ENCODE measurements around the gene SLC39A11. TPM values are rescaled to one million over a fixed set of nuclear protein-coding genes. Genes with fewer than 3 reads are reported as not detected.
A peak's percentile ranks its signal among the peaks of the same experiment; 100 is the strongest.

The SLC39A11 gene
- total RNA-seq, 1 donor, result 15.8 TPM

DNA sequence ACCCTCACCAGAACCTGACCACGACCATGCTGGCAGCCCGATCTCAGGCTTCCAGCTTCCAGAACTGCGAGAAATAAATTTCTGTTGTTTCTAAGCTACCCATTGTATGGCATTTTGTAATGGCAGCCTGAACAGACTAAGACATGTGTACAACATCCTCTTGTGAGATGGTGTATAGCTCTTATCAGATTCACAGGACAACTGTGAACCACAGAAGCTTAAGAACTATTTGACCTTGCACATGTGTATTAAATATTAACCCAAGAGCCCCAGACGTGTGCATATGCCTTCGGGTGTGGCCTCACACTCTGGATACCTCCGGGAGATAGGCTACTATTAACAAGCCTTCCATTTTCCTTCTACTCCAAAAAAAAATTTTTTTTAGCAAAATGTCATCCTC, 248.9 kb downstream of the SLC39A11 start:
- no peak overlapping the region for H3K4me3 ChIP-seq (ENCODE audit: low read depth, low read length)
- DNase-seq (ENCODE audit: low read depth), result no peak
- TF ChIP-seq, protein P1, sequence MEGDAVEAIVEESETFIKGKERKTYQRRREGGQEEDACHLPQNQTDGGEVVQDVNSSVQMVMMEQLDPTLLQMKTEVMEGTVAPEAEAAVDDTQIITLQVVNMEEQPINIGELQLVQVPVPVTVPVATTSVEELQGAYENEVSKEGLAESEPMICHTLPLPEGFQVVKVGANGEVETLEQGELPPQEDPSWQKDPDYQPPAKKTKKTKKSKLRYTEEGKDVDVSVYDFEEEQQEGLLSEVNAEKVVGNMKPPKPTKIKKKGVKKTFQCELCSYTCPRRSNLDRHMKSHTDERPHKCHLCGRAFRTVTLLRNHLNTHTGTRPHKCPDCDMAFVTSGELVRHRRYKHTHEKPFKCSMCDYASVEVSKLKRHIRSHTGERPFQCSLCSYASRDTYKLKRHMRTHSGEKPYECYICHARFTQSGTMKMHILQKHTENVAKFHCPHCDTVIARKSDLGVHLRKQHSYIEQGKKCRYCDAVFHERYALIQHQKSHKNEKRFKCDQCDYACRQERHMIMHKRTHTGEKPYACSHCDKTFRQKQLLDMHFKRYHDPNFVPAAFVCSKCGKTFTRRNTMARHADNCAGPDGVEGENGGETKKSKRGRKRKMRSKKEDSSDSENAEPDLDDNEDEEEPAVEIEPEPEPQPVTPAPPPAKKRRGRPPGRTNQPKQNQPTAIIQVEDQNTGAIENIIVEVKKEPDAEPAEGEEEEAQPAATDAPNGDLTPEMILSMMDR (IDR thresholded peaks at IDR 0.05; ENCODE audit: insufficient read depth, low read length), result no peak

DNA sequence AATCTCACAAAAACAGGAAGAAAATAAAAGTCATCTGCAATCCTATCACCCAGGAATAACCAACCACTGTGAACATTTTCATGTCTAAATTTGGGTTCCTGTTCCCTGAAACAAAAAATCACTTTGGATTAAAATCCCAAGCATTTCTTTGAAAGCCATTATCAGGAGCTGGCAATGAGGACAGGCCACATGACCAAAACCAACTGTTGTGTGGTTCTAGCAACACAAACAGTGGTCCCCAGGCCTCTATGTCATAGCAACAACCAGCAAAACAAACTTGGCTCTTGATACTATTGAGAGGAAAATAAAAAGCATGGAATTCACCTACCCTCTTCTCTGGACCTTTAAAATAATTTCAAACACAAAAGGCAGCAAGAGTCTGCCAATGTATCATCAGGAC, 252.5 kb downstream of the SLC39A11 start:
- TF ChIP-seq, protein P1 (IDR thresholded peaks at IDR 0.05; ENCODE audit: insufficient read depth, low read length), result no peak
- no peak for DNase-seq (ENCODE audit: low read depth)
- no peak overlapping the region for H3K4me3 ChIP-seq (ENCODE audit: low read depth, low read length)

DNA sequence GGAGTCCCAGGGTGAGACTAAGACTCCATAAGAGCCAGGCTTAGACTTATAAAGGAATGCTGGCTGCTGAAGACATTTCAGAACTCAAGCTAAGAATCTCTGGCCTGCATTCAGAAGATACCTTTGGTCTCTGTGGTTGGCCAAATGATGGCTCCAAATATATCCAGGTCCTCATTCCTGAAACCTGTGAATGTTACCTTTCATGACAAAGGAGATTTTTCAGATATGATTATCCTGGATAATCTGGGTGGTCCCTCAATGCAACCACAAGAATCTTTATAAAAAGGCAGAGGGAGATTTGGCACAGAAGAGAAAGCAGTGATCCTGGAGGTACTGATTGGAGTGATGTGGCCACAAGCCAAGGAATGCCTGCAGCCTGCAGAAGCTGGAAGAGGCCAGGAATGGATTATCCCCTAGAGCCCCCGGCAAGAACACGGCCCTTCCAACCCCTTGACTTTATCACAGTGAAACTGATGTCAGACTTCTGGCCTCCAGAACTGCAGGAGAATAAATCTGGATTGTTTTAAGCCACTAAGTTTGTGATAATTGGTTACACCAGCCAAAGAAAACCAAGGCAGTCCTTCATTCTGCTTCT, 253.3 kb downstream of the SLC39A11 start:
- DNase-seq (ENCODE audit: low read depth), result peak; percentile 72
- no peak overlapping the region for H3K4me3 ChIP-seq (ENCODE audit: low read depth, low read length)
- TF ChIP-seq, protein P1 (IDR thresholded peaks at IDR 0.05; ENCODE audit: insufficient read depth, low read length), result no peak

DNA sequence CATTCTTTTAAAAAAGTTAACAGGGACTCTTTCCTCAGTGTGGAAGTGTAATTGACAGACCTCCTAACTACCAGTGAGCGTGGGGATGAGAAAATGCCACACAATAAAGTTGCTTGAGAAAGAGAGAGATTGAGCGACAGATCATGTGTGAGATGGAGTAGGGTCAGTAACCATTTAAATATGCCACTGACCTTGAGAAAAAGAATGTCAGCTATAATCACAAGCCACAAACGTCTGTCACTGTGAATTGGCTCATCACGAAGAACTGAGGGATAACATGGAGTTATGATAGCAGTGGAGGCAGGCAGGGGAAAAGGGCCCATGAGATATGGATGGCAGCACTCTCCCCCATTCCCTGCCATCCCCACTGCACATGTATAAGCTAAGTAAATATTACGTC, 253.9 kb downstream of the SLC39A11 start:
- no peak overlapping the region for H3K4me3 ChIP-seq (ENCODE audit: low read depth, low read length)
- DNase-seq (ENCODE audit: low read depth), result no peak
- TF ChIP-seq, protein P1 (IDR thresholded peaks at IDR 0.05; ENCODE audit: insufficient read depth, low read length), result no peak

DNA sequence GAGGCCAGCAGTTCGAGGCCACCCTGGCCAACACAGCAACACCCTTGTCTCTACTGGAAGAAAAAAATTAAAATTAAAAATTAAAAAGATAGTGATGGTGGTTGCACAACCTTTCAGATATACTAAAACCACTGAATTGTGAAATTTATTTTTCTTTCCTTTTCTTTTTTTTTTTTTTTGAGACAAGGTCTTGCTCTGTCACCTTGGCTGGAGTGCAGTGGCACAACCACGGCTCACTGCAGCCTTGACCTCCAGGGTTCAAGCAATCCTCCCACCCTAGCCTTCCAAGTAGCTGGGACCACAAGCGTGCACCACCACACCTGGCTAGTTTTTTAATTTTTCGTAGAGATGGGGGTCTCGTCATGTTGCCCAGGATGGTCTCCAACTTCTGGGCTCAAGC, 254.4 kb downstream of the SLC39A11 start:
- no peak for DNase-seq (ENCODE audit: low read depth)
- TF ChIP-seq, protein P1 (IDR thresholded peaks at IDR 0.05; ENCODE audit: insufficient read depth, low read length), result no peak
- H3K4me3 ChIP-seq (ENCODE audit: low read depth, low read length), result no peak overlapping the region

DNA sequence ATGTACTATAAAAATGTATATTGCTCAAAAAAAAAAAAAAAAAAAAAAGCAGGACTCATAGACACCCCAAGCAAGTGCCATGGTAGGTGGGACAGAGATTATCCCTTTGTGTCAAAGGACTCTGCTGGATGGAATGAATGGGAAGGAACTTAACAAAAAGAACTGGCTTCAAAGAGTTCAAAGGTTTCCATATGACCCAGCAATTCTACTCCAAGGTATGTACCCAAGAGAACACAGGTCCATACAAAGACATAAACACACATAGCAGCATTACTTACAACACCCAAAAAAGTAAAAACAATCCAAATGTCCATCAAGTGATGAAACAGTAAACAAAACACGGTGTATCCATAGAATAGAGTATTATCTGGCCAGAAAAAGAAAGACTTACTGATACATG, 255.2 kb downstream of the SLC39A11 start:
- DNase-seq (ENCODE audit: low read depth), result no peak
- no peak overlapping the region for H3K4me3 ChIP-seq (ENCODE audit: low read depth, low read length)
- TF ChIP-seq, protein P1 (IDR thresholded peaks at IDR 0.05; ENCODE audit: insufficient read depth, low read length), result no peak

Measured in fibroblast of the aortic adventitia (primary cell).